GM12878 (cell line): ENCODE measurements around the gene ANKRD7.

Source experiments
- BHLHE40 ChIP-seq, 2 experiments: fragments of 450-650 bp in 1 of 2; IDR thresholded peaks; 2 replicates each; pipeline ENCODE4 v1.6.1; 2011 to 2017; ENCODE audit warnings: low read depth in 2 of 2, borderline replicate concordance in 1 of 2, improper control_type of control experiment in 1 of 2, low read length in 1 of 2, mild to moderate bottlenecking in 1 of 2
- GABPA ChIP-seq: IDR thresholded peaks from 2 replicates; pipeline ENCODE4 v1.6.1; 2014; ENCODE audit warnings: antibody characterized with exemption, low read depth, mild to moderate bottlenecking, inconsistent platforms
- MEF2B ChIP-seq: fragments of 450-650 bp; IDR thresholded peaks from 2 replicates; pipeline ENCODE4 v1.6.1; 2018; ENCODE audit warnings: mild to moderate bottlenecking, moderate library complexity; ENCODE audit not compliant: partially characterized antibody, poor library complexity, severe bottlenecking
- TF ChIP-seq, protein P1 (sequence below), 3 experiments: IDR thresholded peaks in 2 of 3; conservative IDR thresholded peaks in 1 of 3; 2 replicates each; pipeline ENCODE4 v1.5.1; 2011; ENCODE audit warnings: low read depth in 3 of 3, low read length in 3 of 3, mild to moderate bottlenecking in 3 of 3, control low read depth in 2 of 3, moderate library complexity in 2 of 3, inconsistent platforms in 1 of 3, mixed read lengths in 1 of 3; ENCODE audit not compliant: control insufficient read depth in 2 of 3, insufficient read depth in 1 of 3; ENCODE audit errors: extremely low read depth in 1 of 3
- TF ChIP-seq, protein P2 (sequence below): IDR thresholded peaks from 2 replicates; pipeline ENCODE4 v1.6.1; 2012; ENCODE audit warnings: improper control_type of control experiment, low read depth, low read length; ENCODE audit not compliant: insufficient replicate concordance

DNA sequence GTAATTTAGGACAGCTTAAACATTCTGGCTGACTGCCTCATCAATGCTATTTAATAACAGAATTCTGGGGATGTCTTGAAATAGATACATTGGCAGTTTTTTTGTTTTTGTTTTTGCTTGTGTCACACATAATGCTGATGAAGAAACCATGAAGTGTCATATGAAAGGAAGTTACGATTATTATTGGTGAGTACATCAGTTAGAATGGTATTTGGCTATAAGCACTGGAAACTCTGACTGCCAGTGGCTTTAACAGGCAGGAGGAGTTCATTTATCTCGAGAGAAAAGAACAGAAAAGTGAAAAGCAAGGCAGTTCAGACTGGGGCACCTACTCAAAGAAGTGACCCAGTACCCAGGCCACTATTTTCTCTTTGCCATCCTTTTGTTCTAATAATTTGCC, 22.4 kb upstream of the ANKRD7 start:
- TF ChIP-seq, protein P1, sequence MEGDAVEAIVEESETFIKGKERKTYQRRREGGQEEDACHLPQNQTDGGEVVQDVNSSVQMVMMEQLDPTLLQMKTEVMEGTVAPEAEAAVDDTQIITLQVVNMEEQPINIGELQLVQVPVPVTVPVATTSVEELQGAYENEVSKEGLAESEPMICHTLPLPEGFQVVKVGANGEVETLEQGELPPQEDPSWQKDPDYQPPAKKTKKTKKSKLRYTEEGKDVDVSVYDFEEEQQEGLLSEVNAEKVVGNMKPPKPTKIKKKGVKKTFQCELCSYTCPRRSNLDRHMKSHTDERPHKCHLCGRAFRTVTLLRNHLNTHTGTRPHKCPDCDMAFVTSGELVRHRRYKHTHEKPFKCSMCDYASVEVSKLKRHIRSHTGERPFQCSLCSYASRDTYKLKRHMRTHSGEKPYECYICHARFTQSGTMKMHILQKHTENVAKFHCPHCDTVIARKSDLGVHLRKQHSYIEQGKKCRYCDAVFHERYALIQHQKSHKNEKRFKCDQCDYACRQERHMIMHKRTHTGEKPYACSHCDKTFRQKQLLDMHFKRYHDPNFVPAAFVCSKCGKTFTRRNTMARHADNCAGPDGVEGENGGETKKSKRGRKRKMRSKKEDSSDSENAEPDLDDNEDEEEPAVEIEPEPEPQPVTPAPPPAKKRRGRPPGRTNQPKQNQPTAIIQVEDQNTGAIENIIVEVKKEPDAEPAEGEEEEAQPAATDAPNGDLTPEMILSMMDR (IDR thresholded peaks at IDR 0.05 in 2 of 3, conservative IDR thresholded peaks at IDR 0.05 in 1 of 3; ENCODE audit: control insufficient read depth in 2 of 3, extremely low read depth in 1 of 3, insufficient read depth in 1 of 3, low read depth in 3 of 3, low read length in 3 of 3): no peak
- TF ChIP-seq, protein P2, sequence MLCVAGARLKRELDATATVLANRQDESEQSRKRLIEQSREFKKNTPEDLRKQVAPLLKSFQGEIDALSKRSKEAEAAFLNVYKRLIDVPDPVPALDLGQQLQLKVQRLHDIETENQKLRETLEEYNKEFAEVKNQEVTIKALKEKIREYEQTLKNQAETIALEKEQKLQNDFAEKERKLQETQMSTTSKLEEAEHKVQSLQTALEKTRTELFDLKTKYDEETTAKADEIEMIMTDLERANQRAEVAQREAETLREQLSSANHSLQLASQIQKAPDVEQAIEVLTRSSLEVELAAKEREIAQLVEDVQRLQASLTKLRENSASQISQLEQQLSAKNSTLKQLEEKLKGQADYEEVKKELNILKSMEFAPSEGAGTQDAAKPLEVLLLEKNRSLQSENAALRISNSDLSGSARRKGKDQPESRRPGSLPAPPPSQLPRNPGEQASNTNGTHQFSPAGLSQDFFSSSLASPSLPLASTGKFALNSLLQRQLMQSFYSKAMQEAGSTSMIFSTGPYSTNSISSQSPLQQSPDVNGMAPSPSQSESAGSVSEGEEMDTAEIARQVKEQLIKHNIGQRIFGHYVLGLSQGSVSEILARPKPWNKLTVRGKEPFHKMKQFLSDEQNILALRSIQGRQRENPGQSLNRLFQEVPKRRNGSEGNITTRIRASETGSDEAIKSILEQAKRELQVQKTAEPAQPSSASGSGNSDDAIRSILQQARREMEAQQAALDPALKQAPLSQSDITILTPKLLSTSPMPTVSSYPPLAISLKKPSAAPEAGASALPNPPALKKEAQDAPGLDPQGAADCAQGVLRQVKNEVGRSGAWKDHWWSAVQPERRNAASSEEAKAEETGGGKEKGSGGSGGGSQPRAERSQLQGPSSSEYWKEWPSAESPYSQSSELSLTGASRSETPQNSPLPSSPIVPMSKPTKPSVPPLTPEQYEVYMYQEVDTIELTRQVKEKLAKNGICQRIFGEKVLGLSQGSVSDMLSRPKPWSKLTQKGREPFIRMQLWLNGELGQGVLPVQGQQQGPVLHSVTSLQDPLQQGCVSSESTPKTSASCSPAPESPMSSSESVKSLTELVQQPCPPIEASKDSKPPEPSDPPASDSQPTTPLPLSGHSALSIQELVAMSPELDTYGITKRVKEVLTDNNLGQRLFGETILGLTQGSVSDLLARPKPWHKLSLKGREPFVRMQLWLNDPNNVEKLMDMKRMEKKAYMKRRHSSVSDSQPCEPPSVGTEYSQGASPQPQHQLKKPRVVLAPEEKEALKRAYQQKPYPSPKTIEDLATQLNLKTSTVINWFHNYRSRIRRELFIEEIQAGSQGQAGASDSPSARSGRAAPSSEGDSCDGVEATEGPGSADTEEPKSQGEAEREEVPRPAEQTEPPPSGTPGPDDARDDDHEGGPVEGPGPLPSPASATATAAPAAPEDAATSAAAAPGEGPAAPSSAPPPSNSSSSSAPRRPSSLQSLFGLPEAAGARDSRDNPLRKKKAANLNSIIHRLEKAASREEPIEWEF: no peak
- no peak for TF ChIP-seq BHLHE40 (IDR thresholded peaks at IDR 0.05; ENCODE audit: borderline replicate concordance in 1 of 2, low read depth in 2 of 2, low read length in 1 of 2)
- no peak for TF ChIP-seq MEF2B
- no peak for TF ChIP-seq GABPA
